ENCODE measurements around the gene GPR17.

The GPR17 gene

DNA sequence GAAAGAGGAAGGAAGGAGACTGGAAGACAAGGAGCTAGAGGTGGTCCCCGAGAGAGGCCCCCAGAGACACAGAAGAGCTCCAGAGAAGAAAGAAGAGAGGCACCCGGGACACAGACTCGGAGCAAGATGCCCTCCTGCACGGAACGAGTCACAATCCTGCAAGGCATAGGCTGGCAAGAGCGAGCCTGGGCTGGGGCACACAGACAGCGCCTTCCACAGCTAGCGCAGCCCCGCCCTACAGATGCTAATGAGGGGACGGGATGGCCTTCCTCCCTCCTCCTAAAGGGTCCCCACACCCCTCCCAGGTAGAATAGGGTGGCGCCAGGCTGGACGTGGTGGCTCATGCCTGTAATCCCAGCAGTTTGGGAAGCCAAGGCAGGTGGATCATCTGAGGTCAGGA is 19.8 kb upstream of the GPR17 start:
- Histone ChIP-seq H3K9me3 (ENCODE audit: control insufficient read depth, low read length) (no peaks in the 10 kb centered on the region), H3K9ac (ENCODE audit: low read length) (no peak overlapping the region), H3K27me3 (replicated peaks; ENCODE audit: control insufficient read depth, insufficient read depth, low read length) (no peaks in the 10 kb centered on the region), H3K4me3 (ENCODE audit: low read length) (no peak overlapping the region), H3K4me1 (ENCODE audit: control insufficient read depth, insufficient read depth, low read length) (no peaks in the 10 kb centered on the region), H3K36me3 (ENCODE audit: control insufficient read depth, insufficient read depth, low read length, severe bottlenecking) (no peaks in the 10 kb centered on the region)
- no peak for DNase-seq (ENCODE audit: low read depth)

DNA sequence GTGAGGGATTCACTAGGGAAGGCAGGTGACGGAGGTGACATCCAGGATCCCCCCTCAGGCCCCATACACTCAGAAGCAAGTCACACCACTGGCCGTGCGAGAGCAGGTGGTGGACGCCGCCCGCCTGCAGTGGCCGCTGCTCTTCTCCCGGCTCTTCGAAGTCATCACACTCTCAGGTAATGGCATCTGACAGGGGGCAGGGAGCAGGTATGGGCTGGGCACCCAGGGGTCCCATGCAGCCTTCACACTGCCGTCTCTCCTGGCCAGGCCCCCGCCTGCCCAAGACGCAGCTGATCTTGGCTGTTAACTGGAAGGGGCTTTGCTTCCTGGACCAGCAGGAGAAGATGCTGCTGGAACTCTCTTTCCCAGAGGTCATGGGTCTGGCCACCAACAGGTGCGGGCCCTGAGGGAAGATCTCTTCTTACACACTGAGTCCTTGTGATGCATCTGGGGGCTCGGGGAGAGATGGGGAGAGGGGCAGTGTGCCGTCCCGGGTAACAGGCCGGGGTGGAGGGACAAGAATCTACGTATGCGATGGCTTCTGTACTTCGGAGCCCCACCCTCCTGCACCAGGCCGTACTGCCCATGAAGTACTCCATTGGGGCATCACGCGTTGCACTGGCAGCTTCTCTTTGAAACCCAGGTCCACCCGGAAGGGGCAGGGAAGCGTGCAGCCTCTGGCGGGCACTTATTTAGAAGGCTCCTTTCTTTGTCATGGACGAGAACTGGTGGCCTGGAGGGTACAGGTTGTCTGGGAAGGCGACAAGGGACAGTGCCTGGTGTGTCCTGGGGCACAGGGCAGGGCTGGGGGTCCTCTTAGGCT is 18.8 kb upstream of the GPR17 start:
- Histone ChIP-seq H3K36me3 (ENCODE audit: control insufficient read depth, insufficient read depth, low read length, severe bottlenecking) (no peaks in the 10 kb centered on the region), H3K4me3 (ENCODE audit: low read length) (no peak overlapping the region), H3K9me3 (ENCODE audit: control insufficient read depth, low read length) (no peaks in the 10 kb centered on the region), H3K4me1 (ENCODE audit: control insufficient read depth, insufficient read depth, low read length) (no peaks in the 10 kb centered on the region), H3K9ac (ENCODE audit: low read length) (no peak overlapping the region), H3K27me3 (replicated peaks; ENCODE audit: control insufficient read depth, insufficient read depth, low read length) (no peaks in the 10 kb centered on the region)
- no peak for DNase-seq (ENCODE audit: low read depth)

DNA sequence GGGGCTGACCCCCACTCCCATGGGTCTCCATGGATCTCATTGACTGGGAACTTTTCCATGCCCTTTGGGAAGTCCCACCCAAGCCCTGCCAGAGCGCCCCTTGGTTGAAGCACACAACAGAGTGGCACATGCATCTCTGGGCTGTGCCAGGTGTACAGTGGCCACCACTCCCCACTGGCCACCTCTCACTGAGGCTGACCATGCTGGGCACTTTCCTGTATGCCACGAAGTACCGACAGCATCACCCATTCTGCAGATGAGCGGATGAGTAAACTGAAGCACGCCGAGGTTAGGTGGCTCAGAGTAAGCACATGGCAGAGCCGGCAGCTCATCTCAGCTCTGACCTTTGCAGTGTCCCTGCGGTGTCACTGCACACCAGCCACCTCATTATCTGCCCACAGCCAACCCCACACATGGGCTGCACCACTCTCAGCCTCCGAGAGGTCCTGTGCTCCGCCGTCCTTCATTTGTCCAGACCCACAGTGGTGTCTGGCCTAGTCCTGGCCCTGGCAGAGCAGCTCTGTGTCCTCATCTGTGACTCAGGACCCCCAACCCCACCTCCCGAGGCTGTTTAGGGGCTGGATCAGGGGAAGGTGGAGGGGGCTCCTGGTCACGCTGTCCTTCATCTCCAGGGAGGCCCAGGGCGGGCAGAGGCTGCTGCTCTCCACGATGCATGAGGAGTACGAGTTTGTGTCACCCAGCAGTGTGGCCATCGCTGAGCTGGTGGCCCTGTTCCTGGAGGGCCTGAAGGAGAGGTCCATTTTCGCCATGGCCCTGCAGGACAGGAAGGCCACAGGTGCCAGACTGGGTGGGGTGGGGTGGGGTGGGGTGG is 18.0 kb upstream of the GPR17 start:
- Histone ChIP-seq H3K9ac (ENCODE audit: low read length) (no peak overlapping the region), H3K4me3 (ENCODE audit: low read length) (no peak overlapping the region), H3K9me3 (ENCODE audit: control insufficient read depth, low read length) (no peaks in the 10 kb centered on the region), H3K4me1 (ENCODE audit: control insufficient read depth, insufficient read depth, low read length) (no peaks in the 10 kb centered on the region), H3K36me3 (ENCODE audit: control insufficient read depth, insufficient read depth, low read length, severe bottlenecking) (no peaks in the 10 kb centered on the region), H3K27me3 (replicated peaks; ENCODE audit: control insufficient read depth, insufficient read depth, low read length) (no peaks in the 10 kb centered on the region)
- DNase-seq (ENCODE audit: low read depth), result no peak

DNA sequence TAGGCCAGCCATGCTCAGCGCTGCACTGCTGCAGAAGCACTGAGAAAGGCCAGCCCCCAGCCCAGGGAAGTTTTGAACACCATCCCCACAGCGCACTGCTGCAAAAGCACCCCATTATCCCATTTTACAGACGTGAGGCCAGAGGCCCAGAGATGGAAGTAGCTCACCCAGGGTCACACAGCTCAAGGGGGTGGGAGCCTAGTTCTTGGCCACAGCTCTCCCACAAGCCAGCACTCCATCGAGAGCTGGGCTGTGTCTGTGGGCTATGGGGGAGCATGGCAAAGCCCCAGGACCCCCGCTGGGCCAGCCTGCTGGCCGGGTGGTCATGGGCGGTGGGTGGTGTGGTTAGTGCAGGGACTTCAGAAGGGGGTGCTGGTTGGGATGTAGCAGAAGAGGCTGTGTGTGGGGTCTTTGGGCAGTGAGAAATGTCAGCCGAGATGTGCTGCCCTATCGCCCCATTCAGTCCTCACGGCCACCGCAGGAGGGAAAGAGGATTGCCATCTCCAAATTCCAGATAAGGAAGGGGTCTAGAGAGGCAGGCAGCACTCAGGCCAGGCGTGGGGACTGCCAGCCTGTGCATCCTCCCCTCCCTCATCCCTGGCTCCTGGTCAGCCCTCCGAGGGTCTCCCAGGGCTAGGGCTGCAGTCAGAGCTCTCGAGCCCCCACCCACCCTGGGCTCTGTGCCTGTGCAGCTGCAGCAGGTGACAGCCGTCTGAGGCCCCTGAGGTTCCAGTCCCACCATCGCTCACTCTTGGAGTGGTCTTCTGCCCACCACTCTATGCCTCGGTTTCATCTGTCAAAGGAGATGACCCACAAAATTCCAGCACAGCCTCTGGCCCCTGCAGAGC is 17.0 kb upstream of the GPR17 start:
- H3K4me3 ChIP-seq (ENCODE audit: low read length), result no peak overlapping the region
- no peaks in the 10 kb centered on the region for H3K27me3 ChIP-seq (replicated peaks; ENCODE audit: control insufficient read depth, insufficient read depth, low read length)
- no peaks in the 10 kb centered on the region for H3K36me3 ChIP-seq (ENCODE audit: control insufficient read depth, insufficient read depth, low read length, severe bottlenecking)
- no peaks in the 10 kb centered on the region for H3K9me3 ChIP-seq (ENCODE audit: control insufficient read depth, low read length)
- no peak overlapping the region for H3K9ac ChIP-seq (ENCODE audit: low read length)
- no peak for DNase-seq (ENCODE audit: low read depth)
- H3K4me1 ChIP-seq (ENCODE audit: control insufficient read depth, insufficient read depth, low read length), result peaks cover 2% of the 10 kb centered on the region

DNA sequence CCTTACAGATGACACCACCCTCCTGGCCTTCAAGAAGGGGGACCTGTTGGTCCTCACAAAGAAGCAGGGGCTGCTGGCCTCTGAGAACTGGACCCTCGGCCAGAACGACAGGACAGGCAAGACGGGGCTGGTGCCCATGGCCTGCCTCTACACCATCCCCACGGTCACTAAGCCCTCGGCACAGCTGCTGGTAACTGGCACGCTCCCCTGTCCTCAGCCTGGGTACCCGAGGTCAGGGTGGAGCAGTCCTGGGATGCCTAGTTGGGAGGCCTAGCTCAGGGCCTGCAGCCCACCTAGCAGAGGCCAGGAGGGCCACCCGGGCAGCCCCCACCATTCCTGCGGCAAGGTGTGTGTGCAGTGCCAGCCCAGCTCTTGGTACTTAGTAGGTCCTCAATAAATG is 16.3 kb upstream of the GPR17 start:
- no peaks in the 10 kb centered on the region for H3K9me3 ChIP-seq (ENCODE audit: control insufficient read depth, low read length)
- no peak for DNase-seq (ENCODE audit: low read depth)
- H3K9ac ChIP-seq (ENCODE audit: low read length), result no peak overlapping the region
- H3K27me3 ChIP-seq (replicated peaks; ENCODE audit: control insufficient read depth, insufficient read depth, low read length), result no peaks in the 10 kb centered on the region
- H3K36me3 ChIP-seq (ENCODE audit: control insufficient read depth, insufficient read depth, low read length, severe bottlenecking), result no peaks in the 10 kb centered on the region
- no peak overlapping the region for H3K4me3 ChIP-seq (ENCODE audit: low read length)
- peaks cover 2% of the 10 kb centered on the region for H3K4me1 ChIP-seq (ENCODE audit: control insufficient read depth, insufficient read depth, low read length)

DNA sequence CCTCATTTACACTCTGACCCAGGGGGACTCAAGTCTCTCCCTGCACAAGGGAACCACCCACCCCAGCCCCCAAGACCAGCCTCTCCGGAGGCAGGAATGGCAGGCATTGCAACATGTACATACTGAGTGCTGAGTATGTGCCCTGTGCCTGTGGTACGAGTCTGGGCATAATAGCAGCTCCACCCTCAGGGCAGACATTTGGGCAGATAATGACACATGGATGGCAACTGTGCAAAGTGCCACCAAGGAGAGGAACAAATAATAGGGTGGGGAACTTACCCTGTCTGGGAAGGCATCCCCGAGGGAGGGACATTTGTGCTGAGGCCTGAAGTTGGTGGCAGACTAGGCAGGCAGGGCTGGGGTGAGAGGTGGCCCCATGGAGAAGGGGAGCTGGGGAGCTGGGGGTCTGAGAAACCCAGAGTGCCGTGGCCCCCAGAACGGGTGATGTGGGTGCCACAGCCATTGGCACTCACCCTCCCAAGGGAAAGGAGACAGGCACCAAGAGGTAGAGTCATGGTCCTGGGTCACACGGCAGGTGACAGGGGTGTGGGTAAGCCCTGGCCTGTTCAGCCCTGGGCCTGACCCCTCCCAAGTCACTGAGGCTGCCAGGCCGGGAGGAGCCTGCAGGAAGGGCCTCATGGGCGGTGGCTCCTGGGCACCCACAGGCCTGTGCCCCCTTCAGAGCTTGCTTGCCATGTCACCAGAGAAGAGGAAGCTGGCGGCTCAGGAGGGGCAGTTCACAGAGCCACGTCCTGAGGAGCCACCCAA is 15.7 kb upstream of the GPR17 start:
- Histone ChIP-seq H3K27me3 (replicated peaks; ENCODE audit: control insufficient read depth, insufficient read depth, low read length) (no peaks in the 10 kb centered on the region), H3K4me1 (ENCODE audit: control insufficient read depth, insufficient read depth, low read length) (peaks cover 2% of the 10 kb centered on the region), H3K36me3 (ENCODE audit: control insufficient read depth, insufficient read depth, low read length, severe bottlenecking) (no peaks in the 10 kb centered on the region), H3K4me3 (ENCODE audit: low read length) (no peak overlapping the region), H3K9ac (ENCODE audit: low read length) (no peak overlapping the region), H3K9me3 (ENCODE audit: control insufficient read depth, low read length) (no peaks in the 10 kb centered on the region)
- DNase-seq (ENCODE audit: low read depth), result no peak

DNA sequence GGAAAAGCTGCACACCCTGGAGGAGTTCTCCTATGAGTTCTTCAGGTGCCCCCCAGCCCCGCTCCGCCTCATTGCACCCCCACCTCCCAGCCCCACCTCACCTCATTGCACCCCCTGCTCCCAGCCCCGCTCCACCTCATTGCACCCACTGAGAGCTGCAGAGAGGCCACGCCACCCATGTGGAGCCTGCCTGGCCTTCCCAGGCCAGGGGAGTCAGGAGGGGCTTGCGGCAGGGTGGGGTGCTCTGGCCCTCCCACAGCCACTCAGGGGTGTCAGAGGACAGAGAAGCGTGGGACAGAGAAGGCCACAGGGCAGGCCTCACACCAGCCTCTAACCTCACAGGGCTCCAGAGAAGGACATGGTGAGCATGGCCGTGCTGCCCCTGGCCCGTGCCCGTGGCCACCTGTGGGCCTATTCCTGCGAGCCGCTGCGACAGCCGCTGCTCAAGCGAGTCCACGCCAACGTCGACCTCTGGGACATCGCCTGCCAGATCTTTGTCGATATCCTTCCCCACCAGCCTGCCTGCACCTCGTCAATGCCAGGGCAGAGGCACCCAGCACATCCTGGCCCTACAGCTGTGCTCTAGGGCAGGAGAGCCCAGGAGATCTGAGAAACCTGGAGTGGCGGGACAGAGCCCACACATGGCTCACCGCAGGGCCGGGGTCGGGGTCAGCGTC is 15.0 kb upstream of the GPR17 start:
- Histone ChIP-seq H3K4me3 (ENCODE audit: low read length) (no peak overlapping the region), H3K36me3 (ENCODE audit: control insufficient read depth, insufficient read depth, low read length, severe bottlenecking) (no peaks in the 10 kb centered on the region), H3K27me3 (replicated peaks; ENCODE audit: control insufficient read depth, insufficient read depth, low read length) (no peaks in the 10 kb centered on the region), H3K9ac (ENCODE audit: low read length) (no peak overlapping the region), H3K9me3 (ENCODE audit: control insufficient read depth, low read length) (no peaks in the 10 kb centered on the region), H3K4me1 (ENCODE audit: control insufficient read depth, insufficient read depth, low read length) (peaks cover 2% of the 10 kb centered on the region)
- DNase-seq (ENCODE audit: low read depth), result no peak

DNA sequence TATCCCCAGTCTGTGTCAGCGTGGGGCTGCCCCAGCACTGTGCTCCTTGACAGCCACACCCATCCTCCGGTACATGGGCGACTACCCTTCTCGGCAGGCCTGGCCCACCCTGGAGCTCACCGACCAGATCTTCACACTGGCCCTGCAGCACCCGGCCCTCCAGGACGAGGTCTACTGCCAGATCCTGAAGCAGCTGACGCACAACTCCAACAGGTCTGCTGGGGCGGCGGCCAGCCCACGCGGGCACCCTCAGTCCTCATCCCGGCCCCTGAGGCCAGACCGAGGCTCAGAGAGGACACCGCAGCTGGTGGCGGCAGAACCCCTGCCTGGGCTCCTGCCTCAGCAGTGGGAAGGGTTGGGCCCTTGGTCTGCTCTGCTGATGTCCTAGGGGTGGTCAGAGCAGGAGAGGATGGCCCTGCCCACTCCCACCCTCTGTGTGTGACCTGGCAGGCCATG is 14.4 kb upstream of the GPR17 start:
- Histone ChIP-seq H3K27me3 (replicated peaks; ENCODE audit: control insufficient read depth, insufficient read depth, low read length) (no peaks in the 10 kb centered on the region), H3K9ac (ENCODE audit: low read length) (no peak overlapping the region), H3K9me3 (ENCODE audit: control insufficient read depth, low read length) (no peaks in the 10 kb centered on the region), H3K4me1 (ENCODE audit: control insufficient read depth, insufficient read depth, low read length) (peaks cover 2% of the 10 kb centered on the region), H3K4me3 (ENCODE audit: low read length) (no peak overlapping the region), H3K36me3 (ENCODE audit: control insufficient read depth, insufficient read depth, low read length, severe bottlenecking) (no peaks in the 10 kb centered on the region)
- DNase-seq (ENCODE audit: low read depth), result no peak

DNA sequence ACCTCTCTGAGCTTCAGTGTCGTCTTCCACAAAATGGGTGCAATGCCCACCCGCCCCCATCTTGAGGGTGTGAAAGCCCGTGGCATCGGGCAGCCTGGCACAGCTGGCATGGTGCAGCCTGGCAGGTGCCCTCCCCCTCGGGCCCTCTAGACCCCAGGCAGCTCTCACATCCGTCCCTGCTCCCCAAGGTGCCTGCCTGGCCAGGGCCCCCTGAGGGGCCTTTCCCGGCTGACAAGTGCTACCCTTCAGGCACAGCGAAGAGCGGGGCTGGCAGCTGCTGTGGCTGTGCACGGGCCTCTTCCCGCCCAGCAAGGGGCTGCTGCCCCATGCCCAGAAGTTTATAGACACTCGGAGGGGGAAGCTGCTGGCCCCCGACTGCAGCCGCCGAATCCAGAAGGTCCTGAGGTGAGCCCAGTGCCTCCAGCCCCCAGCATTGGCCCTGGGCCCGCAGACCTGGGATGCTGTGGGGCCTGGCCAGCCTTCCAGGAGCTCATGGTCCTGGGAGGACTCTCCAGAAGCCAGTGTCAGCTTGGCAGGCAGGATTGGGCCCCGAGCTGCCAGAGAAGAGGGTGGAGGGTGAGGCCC is 13.9 kb upstream of the GPR17 start:
- no peak overlapping the region for H3K9ac ChIP-seq (ENCODE audit: low read length)
- peaks cover 6% of the 10 kb centered on the region for H3K4me1 ChIP-seq (ENCODE audit: control insufficient read depth, insufficient read depth, low read length)
- H3K27me3 ChIP-seq (replicated peaks; ENCODE audit: control insufficient read depth, insufficient read depth, low read length), result no peaks in the 10 kb centered on the region
- no peaks in the 10 kb centered on the region for H3K9me3 ChIP-seq (ENCODE audit: control insufficient read depth, low read length)
- H3K36me3 ChIP-seq (ENCODE audit: control insufficient read depth, insufficient read depth, low read length, severe bottlenecking), result no peaks in the 10 kb centered on the region
- no peak for DNase-seq (ENCODE audit: low read depth)
- H3K4me3 ChIP-seq (ENCODE audit: low read length), result no peak overlapping the region
